H1 (cell line): ENCODE data around the gene ASTN2. TPM values are rescaled to one million over a fixed set of nuclear protein-coding genes. Genes with fewer than 3 reads are reported as not detected.

Experiments used
- ATF2 ChIP-seq: IDR thresholded peaks from 2 replicates; pipeline ENCODE4 v1.6.1; 2012; ENCODE audit warnings: low read length, inconsistent platforms
- BCL11A ChIP-seq, 2 experiments: IDR thresholded peaks; one replicate each; pipeline ENCODE4 v1.6.1; 2011; ENCODE audit warnings: low read depth in 2 of 2, low read length in 2 of 2, mild to moderate bottlenecking in 2 of 2
- EZH2 ChIP-seq: fragments of 200-600 bp; sonication (generic); IDR thresholded peaks from 2 replicates; pipeline ENCODE4 v1.7.1; 2012; ENCODE audit warnings: low read depth, mild to moderate bottlenecking, moderate library complexity, low read length, inconsistent platforms; ENCODE audit not compliant: severe bottlenecking
- KDM4A ChIP-seq: IDR thresholded peaks from one replicate; pipeline ENCODE4 v1.7.1; 2012; ENCODE audit warnings: low read depth, mild to moderate bottlenecking, moderate library complexity, low read length, inconsistent platforms; ENCODE audit not compliant: severe bottlenecking
- RBBP5 ChIP-seq: IDR thresholded peaks from 2 replicates; pipeline ENCODE4 v1.7.1; 2012; ENCODE audit warnings: low read depth, mild to moderate bottlenecking, inconsistent platforms, low read length, moderate library complexity, borderline replicate concordance
- polyA plus RNA-seq, 7 experiments: library from polyadenylated mRNA; depleted of rRNA in 3 of 7; stranded (reverse) in 5 of 7; unstranded in 2 of 7; fragments of >200 nt in 5 of 7; fragments of 200-250 nt in 2 of 7; gene quantifications; 1 replicate in 5 of 7; 2 replicates in 1 of 7; 4 replicates in 1 of 7; pipeline versions ENCODE4 v1.2.1 to v1.2.3, GENCODE V29; 2011 to 2013; ENCODE audit warnings: missing spikeins in 2 of 7, mixed read lengths in 2 of 7
- total RNA-seq: library from RNA; stranded (reverse); fragmentation: NEBNext Ultra II Directional; extraction: Animal tissue kit (Norgen Biotek cat#: 25700); gene quantifications from 2 replicates; pipeline ENCODE4 v1.2.1, GENCODE V29; 2021

Gene ASTN2
- total and polyA plus RNA-seq, 2 of the 8 experiments (the other 6 are each of a cell fraction or from before 2014, with no cell fraction given) = 8.2 to 13.7 TPM

DNA sequence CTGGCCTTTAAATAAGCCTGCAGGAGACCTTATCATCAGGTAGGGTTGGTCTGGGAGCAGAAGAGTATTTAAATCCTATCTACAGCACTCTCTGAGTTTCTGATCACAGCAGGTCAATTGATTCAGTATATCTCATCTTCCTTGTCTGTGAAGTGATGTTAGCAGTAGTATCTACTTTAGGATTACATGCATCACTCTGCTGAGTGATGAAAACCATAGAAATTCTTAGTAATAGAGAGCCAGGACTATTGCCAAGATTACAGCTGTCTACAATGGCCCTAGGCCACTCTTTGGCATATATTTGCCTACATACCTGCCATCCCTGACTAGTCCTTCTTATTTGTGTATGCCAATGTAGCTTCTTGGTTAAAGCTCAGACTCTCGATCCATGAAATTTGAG is 183.8 kb downstream of the ASTN2 start (continued):
- no peak for TF ChIP-seq EZH2
- no peak for TF ChIP-seq RBBP5
- TF ChIP-seq ATF2 = no peak
- TF ChIP-seq KDM4A = no peak
- no peak for TF ChIP-seq BCL11A (IDR thresholded peaks at IDR 0.05; ENCODE audit: low read depth in 2 of 2, low read length in 2 of 2)
